ENCODE measurements around the gene CACNA1S. TPM values are rescaled to one million over a fixed set of nuclear protein-coding genes. Genes with fewer than 3 reads are reported as not detected.

Gene CACNA1S
- total and polyA plus RNA-seq, 2 of the 4 experiments (the other 2 are of a cell fraction) = not detected

DNA sequence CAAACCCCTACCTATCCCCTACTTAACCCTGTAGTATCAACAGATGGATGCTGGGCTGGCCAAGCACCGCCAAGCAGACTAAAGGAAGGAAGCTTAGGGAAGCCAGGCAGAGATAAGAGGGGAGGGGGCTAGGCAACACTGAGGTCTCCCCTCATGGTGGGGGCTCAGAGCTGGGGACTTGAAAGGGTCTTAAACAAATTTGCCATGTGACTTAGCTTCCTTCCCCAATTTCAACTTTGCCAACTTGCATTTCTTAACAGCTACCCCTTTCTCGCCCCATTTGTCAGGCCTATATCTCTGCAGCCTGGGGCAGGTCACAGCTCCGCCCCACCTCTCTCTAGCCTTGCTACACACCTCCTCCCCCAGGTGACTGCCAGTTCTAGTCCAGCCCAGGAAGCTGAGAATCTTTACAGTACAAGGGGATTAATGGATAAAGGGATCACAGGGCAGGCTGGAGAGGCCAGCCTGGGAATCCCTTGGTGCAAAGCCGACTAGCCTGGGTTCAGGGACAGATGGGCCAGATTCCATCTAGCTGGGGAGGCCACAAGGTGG lies 92.1 kb downstream of the CACNA1S start:
- H3K9ac ChIP-seq (ENCODE audit: low read depth, low read length) = no peak overlapping the region
- no peak overlapping the region for H2AK5ac ChIP-seq (ENCODE audit: low read depth, low read length)
- no peak overlapping the region for H4K5ac ChIP-seq (ENCODE audit: low read depth, low read length)
- H3K9me3 ChIP-seq (ENCODE audit: control insufficient read depth, insufficient read depth, low read length) = no peaks in the 10 kb centered on the region
- BruUV-seq (replicated peaks) = no TSS peak
- H4K91ac ChIP-seq (ENCODE audit: insufficient read depth, low read depth, low read length) = no peak overlapping the region
- dilution Hi-C loops (cut with HindIII; ENCODE audit: low sequenced_read_pairs, unreplicated experiment) = no loop called here
- DNase-seq (no peak), ATAC-seq (ENCODE audit: low read depth) (no peak)
- TF ChIP-seq RCOR1 (IDR thresholded peaks at IDR 0.05; ENCODE audit: insufficient replicate concordance, low read length) (no peak), RAD21 (IDR thresholded peaks at IDR 0.05; ENCODE audit: low read length) (no peak), FOS (IDR thresholded peaks at IDR 0.05; ENCODE audit: low read depth, low read length) (no peak), SMC3 (IDR thresholded peaks at IDR 0.05; ENCODE audit: low read depth, low read length) (no peak), MXI1 (IDR thresholded peaks at IDR 0.05; ENCODE audit: borderline replicate concordance, low read depth, low read length) (no peak), MAZ (IDR thresholded peaks at IDR 0.05; ENCODE audit: borderline replicate concordance, low read depth, low read length) (no peak), CHD1 (IDR thresholded peaks at IDR 0.05; ENCODE audit: low read depth, low read length) (no peak), NFE2L2 (IDR thresholded peaks at IDR 0.05; ENCODE audit: low read depth, low read length) (no peak), POLR2A (IDR thresholded peaks at IDR 0.05; ENCODE audit: low read depth, low read length) (no peak), RFX5 (IDR thresholded peaks at IDR 0.05; ENCODE audit: low read depth, low read length) (no peak)
- TF ChIP-seq, protein P1, sequence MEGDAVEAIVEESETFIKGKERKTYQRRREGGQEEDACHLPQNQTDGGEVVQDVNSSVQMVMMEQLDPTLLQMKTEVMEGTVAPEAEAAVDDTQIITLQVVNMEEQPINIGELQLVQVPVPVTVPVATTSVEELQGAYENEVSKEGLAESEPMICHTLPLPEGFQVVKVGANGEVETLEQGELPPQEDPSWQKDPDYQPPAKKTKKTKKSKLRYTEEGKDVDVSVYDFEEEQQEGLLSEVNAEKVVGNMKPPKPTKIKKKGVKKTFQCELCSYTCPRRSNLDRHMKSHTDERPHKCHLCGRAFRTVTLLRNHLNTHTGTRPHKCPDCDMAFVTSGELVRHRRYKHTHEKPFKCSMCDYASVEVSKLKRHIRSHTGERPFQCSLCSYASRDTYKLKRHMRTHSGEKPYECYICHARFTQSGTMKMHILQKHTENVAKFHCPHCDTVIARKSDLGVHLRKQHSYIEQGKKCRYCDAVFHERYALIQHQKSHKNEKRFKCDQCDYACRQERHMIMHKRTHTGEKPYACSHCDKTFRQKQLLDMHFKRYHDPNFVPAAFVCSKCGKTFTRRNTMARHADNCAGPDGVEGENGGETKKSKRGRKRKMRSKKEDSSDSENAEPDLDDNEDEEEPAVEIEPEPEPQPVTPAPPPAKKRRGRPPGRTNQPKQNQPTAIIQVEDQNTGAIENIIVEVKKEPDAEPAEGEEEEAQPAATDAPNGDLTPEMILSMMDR (conservative IDR thresholded peaks at IDR 0.05; ENCODE audit: low read depth, low read length) = no peak
- no peak overlapping the region for H4K8ac ChIP-seq (ENCODE audit: low read depth in 2 of 2, low read length in 2 of 2)
- intact Hi-C loops (cut with micrococcal nuclease) = loop anchor here (10.0 kb wide), 1 partner anchor 135 kb away; no protein-coding TSS in a partner anchor
- no peaks in the 10 kb centered on the region for H3K36me3 ChIP-seq (ENCODE audit: control insufficient read depth, insufficient read depth, low read length)
- no peaks in the 10 kb centered on the region for H3K79me1 ChIP-seq (ENCODE audit: low read depth in 1 of 2, low read length in 2 of 2)
- H3K9me1 ChIP-seq (ENCODE audit: insufficient read depth, low read length) = peaks cover 3% of the 10 kb centered on the region; the same call in 1 of the 2 replicates
- H3K4me2 ChIP-seq (ENCODE audit: low read depth, low read length) = no peak overlapping the region
- no peak overlapping the region for H2BK120ac ChIP-seq (ENCODE audit: low read depth, low read length)
- peaks cover 4% of the 10 kb centered on the region; the same call in 1 of the 2 replicates for H4K20me1 ChIP-seq (ENCODE audit: insufficient read depth, low read length)
- no peaks in the 10 kb centered on the region for H3K4me1 ChIP-seq (ENCODE audit: control insufficient read depth, insufficient read depth, low read length)
- WGBS, 2 experiments (ENCODE audit: extremely low coverage in 2 of 2, insufficient read length in 1 of 2) = no CpG with 5 or more reads among the region's 4 CpGs
- in situ Hi-C loops (cut with MboI; ENCODE audit: low sequenced_read_pairs) = no loop called here
- no peak overlapping the region for H3K18ac ChIP-seq (ENCODE audit: low read depth, low read length)
- H2AFZ ChIP-seq (replicated peaks; ENCODE audit: low read length, poor library complexity) = no peak overlapping the region
- no peak overlapping the region for H3K23ac ChIP-seq (ENCODE audit: low read depth, low read length)
- no peak overlapping the region for H3K4ac ChIP-seq (ENCODE audit: low read depth, low read length)
- CTCF ChIA-PET = interaction anchor here (1.1 kb wide), 2 partner anchors 16 to 461 kb away, joined by 3 read pairs; no protein-coding TSS in a partner anchor
- no peak overlapping the region for H2BK20ac ChIP-seq (ENCODE audit: low read depth, low read length)
- H3K27ac ChIP-seq (ENCODE audit: insufficient read depth, low read length) = no peak overlapping the region
- peaks cover 31% of the 10 kb centered on the region for H3K27me3 ChIP-seq (ENCODE audit: control insufficient read depth, insufficient read depth, low read length)
- POLR2A ChIA-PET (ENCODE audit: unreplicated experiment) = no interaction called here
- no peak overlapping the region for H3K14ac ChIP-seq (replicated peaks; ENCODE audit: low read depth, low read length)
- H3K56ac ChIP-seq (ENCODE audit: extremely low read depth, insufficient read depth, low read length) = no peak overlapping the region
- no peak overlapping the region for H2BK15ac ChIP-seq (ENCODE audit: low read depth, low read length)
- H3K4me3 ChIP-seq (ENCODE audit: insufficient read depth, low read depth, low read length) = no peak overlapping the region
- no peak overlapping the region for H2BK5ac ChIP-seq (ENCODE audit: low read depth, low read length, poor library complexity, severe bottlenecking)
- no peak overlapping the region for H2AK9ac ChIP-seq (replicated peaks; ENCODE audit: low read depth, low read length, poor library complexity)

Data from IMR-90 (cell line).